Activated CD4-positive, alpha-beta T cell treated with anti-CD3 and anti-CD28 coated beads for 36 hours (primary cell): ENCODE data around the gene KRTAP9-3. TPM values are rescaled to one million over a fixed set of nuclear protein-coding genes. Genes with fewer than 3 reads are reported as not detected.

ENCODE experiments used
- ATAC-seq: fragments of 200-7000 bp; cut with Tn5 transposase; one replicate; pipeline ENCODE4 v1.10.0; 2021; ENCODE audit warnings: mild to moderate bottlenecking, moderate library complexity
- CTCF ChIA-PET: fragments of 350-600 bp; sonication (Branson Sonifier 250); formaldehyde crosslinking; loops from one replicate; lab custom pipeline; 2021; ENCODE audit warnings: antibody characterized with exemption; lab: Charles Lee
- POLR2A ChIA-PET: fragments of 350-600 bp; sonication (Branson Sonifier 250); formaldehyde crosslinking; loops from one replicate; lab custom pipeline; 2021; ENCODE audit warnings: antibody characterized with exemption, inconsistent platforms; lab: Charles Lee
- DNase-seq: peaks from one replicate; pipeline ENCODE4 v3.0.0-alpha.2; 2020
- H3K27ac Mint-ChIP-seq: one replicate; pipeline ENCODE4 v1.8.0; 2021; ENCODE audit warnings: mixed read lengths
- H3K27me3 Mint-ChIP-seq: one replicate; pipeline ENCODE4 v1.8.0; 2021; ENCODE audit warnings: mixed read lengths
- H3K36me3 Mint-ChIP-seq: one replicate; pipeline ENCODE4 v1.8.0; 2021; ENCODE audit warnings: low read depth, mixed read lengths
- H3K4me1 Mint-ChIP-seq: one replicate; pipeline ENCODE4 v1.8.0; 2021; ENCODE audit warnings: mixed read lengths
- H3K4me3 Mint-ChIP-seq: one replicate; pipeline ENCODE4 v1.8.0; 2021; ENCODE audit warnings: mild to moderate bottlenecking, moderate library complexity, mixed read lengths
- H3K9me3 Mint-ChIP-seq: one replicate; pipeline ENCODE4 v1.8.0; 2021; ENCODE audit warnings: low read depth, mixed read lengths
- intact Hi-C, 2 experiments: fragments of 100-400 bp; cut with DNase I in 1 of 2; cut with micrococcal nuclease in 1 of 2; formaldehyde crosslinking; loops; one replicate each; pipeline versions ENCODE4 v1.14.2 to v1.15.1; 2022 to 2024; cut with DNase I, micrococcal nuclease
- total RNA-seq, 2 experiments: library from RNA; stranded (reverse); gene quantifications; one replicate each; pipeline ENCODE4 v1.2.3, GENCODE V29; 2021

KRTAP9-3 gene
- total RNA-seq, 2 experiments from 2014 or later, result not detected

- CTCF ChIA-PET, result no interaction called here
- H3K27me3 Mint-ChIP-seq, result peaks cover 8% of the 10 kb centered on the region
- no peaks in the 10 kb centered on the region for H3K4me1 Mint-ChIP-seq
- DNase-seq (no peak), ATAC-seq (no peak)
- POLR2A ChIA-PET, result no interaction called here
- intact Hi-C loops, result no loop called here
- H3K36me3 Mint-ChIP-seq, result no peaks in the 10 kb centered on the region
- no peak overlapping the region for H3K27ac Mint-ChIP-seq
- no peaks in the 10 kb centered on the region for H3K9me3 Mint-ChIP-seq
- H3K4me3 Mint-ChIP-seq, result no peak overlapping the region
Measured at GRCh38 chr17:41278176-41278955, 46.1 kb downstream of the KRTAP9-3 start.

Other genes with a start within 250 kb of the KRTAP9-3 start
- gene KRT40, start 248.1 kb upstream of the KRTAP9-3 start, total RNA-seq, result not detected
- not detected for gene KRTAP3-3, start 238.3 kb upstream of the KRTAP9-3 start, total RNA-seq
- gene KRTAP3-2, start 232.5 kb upstream of the KRTAP9-3 start, total RNA-seq, result not detected
- not detected for gene KRTAP3-1, start 223.3 kb upstream of the KRTAP9-3 start, total RNA-seq
- not detected for gene KRTAP1-5, start 205.2 kb upstream of the KRTAP9-3 start, total RNA-seq
- not detected for gene KRTAP1-4, start 202.3 kb upstream of the KRTAP9-3 start, total RNA-seq
- not detected for gene KRTAP1-3, start 197.6 kb upstream of the KRTAP9-3 start, total RNA-seq
- gene KRTAP1-1, start 191.0 kb upstream of the KRTAP9-3 start, total RNA-seq, result not detected
- gene KRTAP2-1, start 185.1 kb upstream of the KRTAP9-3 start, total RNA-seq, result not detected
- gene KRTAP2-2, start 177.2 kb upstream of the KRTAP9-3 start, total RNA-seq, result not detected
- gene KRTAP2-3, start 172.3 kb upstream of the KRTAP9-3 start, total RNA-seq, result not detected
- gene KRTAP2-4, start 166.6 kb upstream of the KRTAP9-3 start, total RNA-seq, result not detected
- gene KRTAP4-7, start 148.3 kb upstream of the KRTAP9-3 start, total RNA-seq, result not detected
- not detected for gene KRTAP4-8, start 134.3 kb upstream of the KRTAP9-3 start, total RNA-seq
- not detected for gene KRTAP4-16, start 130.2 kb upstream of the KRTAP9-3 start, total RNA-seq
- gene KRTAP4-9, start 127.1 kb upstream of the KRTAP9-3 start, total RNA-seq, result not detected
- gene KRTAP4-11, start 114.1 kb upstream of the KRTAP9-3 start, total RNA-seq, result not detected
- not detected for gene KRTAP4-12, start 108.3 kb upstream of the KRTAP9-3 start, total RNA-seq
- gene KRTAP4-6, start 91.9 kb upstream of the KRTAP9-3 start, total RNA-seq, result not detected
- gene KRTAP4-5, start 82.6 kb upstream of the KRTAP9-3 start, total RNA-seq, result not detected
- not detected for gene KRTAP4-4, start 71.7 kb upstream of the KRTAP9-3 start, total RNA-seq
- gene KRTAP4-3, start 64.2 kb upstream of the KRTAP9-3 start, total RNA-seq, result not detected
- gene KRTAP4-2, start 54.2 kb upstream of the KRTAP9-3 start, total RNA-seq, result not detected
- gene KRTAP4-1, start 47.5 kb upstream of the KRTAP9-3 start, total RNA-seq, result not detected
- not detected for gene KRTAP9-1, start 42.6 kb upstream of the KRTAP9-3 start, total RNA-seq
- gene KRTAP9-2, start 5.8 kb upstream of the KRTAP9-3 start, total RNA-seq, result not detected
- gene KRTAP9-8, start 5.5 kb downstream of the KRTAP9-3 start, total RNA-seq, result not detected
- gene KRTAP9-4, start 17.2 kb downstream of the KRTAP9-3 start, total RNA-seq, result not detected
- gene KRTAP9-9, start 22.9 kb downstream of the KRTAP9-3 start, total RNA-seq, result not detected
- not detected for gene KRTAP9-6, start 32.9 kb downstream of the KRTAP9-3 start, total RNA-seq
- not detected for gene KRTAP9-7, start 43.2 kb downstream of the KRTAP9-3 start, total RNA-seq
- not detected for gene KRTAP29-1, start 70.4 kb downstream of the KRTAP9-3 start, total RNA-seq
- gene KRTAP16-1, start 76.9 kb downstream of the KRTAP9-3 start, total RNA-seq, result not detected
- gene KRTAP17-1, start 83.3 kb downstream of the KRTAP9-3 start, total RNA-seq, result not detected
- gene KRT33A, start 118.4 kb downstream of the KRTAP9-3 start, total RNA-seq, result not detected
- not detected for gene KRT33B, start 137.4 kb downstream of the KRTAP9-3 start, total RNA-seq
- gene KRT34, start 149.9 kb downstream of the KRTAP9-3 start, total RNA-seq, result not detected
- not detected for gene KRT31, start 165.2 kb downstream of the KRTAP9-3 start, total RNA-seq
- gene KRT37, start 192.1 kb downstream of the KRTAP9-3 start, total RNA-seq, result not detected
- not detected for gene KRT38, start 208.5 kb downstream of the KRTAP9-3 start, total RNA-seq
- gene KRT32, start 234.9 kb downstream of the KRTAP9-3 start, total RNA-seq, result not detected
- not detected for gene KRT35, start 248.7 kb downstream of the KRTAP9-3 start, total RNA-seq